Activated CD4-positive, CD25-positive, alpha-beta regulatory T cell treated with anti-CD3 and anti-CD28 coated beads, Interleukin-2, amount 50 U/mL, for 72 hours (primary cell): ENCODE results near the gene RBMS3.
"Not testable (repeated sequence)": the region's sequence is repeated elsewhere in the genome, so short reads cannot be mapped to it uniquely, and the experiment has no call there.

Source experiments
- DNase-seq: peaks from one replicate; pipeline ENCODE4 v3.0.0; 2021

The RBMS3 gene

GRCh38 chr3:29493109-29493508 is 212.2 kb downstream of the RBMS3 start:
- no peak for DNase-seq

DNA sequence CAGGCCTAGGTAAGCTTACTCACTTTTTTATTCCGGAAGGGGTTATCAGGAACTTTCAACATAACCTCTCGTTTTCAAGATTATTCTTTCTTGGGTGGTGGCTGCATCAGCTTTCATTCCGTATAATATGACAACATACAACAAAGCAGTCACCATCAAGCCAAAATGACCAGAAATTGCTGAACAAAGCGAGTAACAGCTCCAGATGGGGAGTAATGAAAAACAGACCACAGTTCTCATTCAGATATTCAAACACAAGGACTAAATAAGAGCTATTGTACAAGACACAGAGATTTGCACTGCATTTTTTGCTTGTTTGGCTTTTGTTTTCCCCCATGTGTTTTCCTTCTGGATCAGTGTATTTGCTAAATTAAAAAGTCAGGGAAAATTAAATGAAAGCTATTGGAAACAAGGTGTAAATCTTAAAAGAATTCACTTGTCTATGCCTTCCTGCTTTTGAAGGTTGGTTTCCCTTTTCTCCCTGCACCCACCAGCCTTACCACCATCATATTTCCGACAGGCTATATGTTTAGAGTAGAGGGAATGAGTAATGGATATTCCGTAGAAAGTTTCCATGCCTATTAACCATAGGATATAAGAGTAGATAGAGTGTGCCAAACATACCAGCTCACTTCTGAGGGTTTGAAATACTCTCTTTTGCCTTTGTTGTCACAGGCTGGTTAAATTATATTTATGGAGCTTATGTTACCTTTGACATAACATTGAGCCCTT is 213.6 kb downstream of the RBMS3 start:
- no peak for DNase-seq

GRCh38 chr3:29497282-29497681 is 216.4 kb downstream of the RBMS3 start:
- no peak for DNase-seq

DNA sequence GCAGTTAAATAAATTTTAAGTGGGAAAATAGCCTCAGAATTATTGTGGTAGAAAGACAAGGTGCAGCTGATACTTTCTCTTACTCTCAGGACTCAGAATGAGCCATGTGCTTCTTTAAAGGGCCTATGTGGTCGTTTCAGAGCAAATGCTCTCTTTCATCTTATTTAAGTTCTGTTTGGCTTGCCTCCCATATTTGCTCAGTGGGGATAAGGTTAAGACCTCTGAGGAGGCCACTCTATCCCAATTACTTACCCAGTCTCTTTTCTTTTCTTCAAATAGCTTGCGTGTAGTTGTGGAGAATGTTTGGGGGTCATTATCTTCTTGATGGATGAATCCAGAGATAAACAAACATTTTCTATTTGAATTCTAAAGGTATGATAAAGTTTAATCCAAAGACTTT is 221.9 kb downstream of the RBMS3 start:
- DNase-seq = no peak

DNA sequence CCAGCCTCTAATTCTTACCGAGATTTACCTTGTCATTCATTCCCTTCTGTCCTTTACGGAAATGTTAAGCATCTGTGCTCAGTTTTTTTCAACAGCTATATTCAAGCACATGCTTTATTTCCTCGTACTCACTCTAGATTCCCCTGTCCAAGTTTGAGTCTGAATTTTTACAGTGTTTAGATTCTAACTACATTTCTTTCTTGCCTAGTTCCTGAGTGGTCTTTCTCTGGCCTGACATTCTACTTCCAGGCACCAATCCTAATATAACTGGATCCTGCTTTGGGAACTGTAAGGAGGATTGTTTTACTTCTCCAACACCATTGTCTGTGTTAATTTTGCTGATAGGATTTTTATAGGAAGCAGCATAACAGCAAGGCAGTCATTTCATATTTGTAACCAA is 222.4 kb downstream of the RBMS3 start:
- DNase-seq = no peak

DNA sequence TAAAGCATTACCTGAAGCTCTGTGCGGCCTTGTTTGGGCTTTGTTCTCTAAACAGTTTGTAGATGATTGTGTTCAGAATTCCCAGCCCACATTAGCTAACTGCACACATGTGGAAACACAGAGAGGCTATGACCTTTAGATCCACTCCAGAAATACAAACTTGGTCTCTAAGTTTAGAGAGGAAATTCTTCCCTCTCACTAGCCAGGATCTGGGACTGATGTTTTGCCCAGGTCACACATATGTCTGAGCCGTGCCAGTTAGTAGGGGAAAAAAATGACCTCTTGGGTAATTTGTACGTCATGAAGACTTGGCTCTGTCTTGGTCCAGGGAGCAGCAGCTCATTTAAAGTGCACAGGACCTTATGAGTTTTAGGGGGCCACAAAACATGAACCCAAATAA is 223.1 kb downstream of the RBMS3 start:
- no peak for DNase-seq

- DNase-seq = no peak
These were observed 225.6 kb downstream of the RBMS3 start for GRCh38 chr3:29506502-29506901.

DNA sequence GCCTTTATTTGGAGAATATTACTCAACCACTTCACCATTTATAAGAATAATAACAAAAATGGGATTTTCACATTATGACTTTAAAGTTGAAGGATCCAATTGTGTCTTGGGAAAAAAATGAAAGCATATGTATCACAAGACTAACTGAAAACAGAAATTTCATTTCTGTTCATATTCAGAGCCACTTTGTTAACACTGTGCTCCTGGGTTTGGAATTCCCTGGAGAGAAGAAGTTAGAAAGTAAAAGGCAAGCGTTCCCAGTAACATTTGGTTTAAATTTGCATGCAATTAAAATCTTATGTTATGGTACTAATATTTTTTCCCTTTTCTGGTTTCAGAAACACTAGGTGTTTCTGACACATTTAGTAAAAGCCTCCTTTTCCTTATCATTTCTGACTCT is 230.8 kb downstream of the RBMS3 start:
- no peak for DNase-seq

- no peak for DNase-seq
These were observed 231.8 kb downstream of the RBMS3 start for GRCh38 chr3:29512641-29513040.

DNA sequence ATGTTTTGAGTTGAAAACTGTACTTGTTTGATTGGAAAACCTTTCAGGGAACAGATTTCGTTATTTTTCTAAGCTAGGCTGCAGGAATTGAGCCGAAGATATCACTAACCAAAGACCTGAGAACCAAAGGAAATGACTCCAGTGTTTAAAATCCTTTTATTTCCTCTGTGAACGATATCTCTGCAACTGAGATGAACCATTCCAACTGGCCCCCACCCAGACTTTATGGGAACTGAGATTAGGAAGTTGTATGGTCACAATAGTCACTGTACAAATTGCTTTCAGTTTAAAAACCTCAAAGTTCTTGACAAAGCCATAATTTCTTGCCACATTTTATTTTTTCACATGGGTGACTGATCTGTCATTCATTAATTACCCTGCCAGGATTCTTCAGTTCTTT is 232.4 kb downstream of the RBMS3 start:
- DNase-seq = no peak

- no peak for DNase-seq
These were observed 233.3 kb downstream of the RBMS3 start for GRCh38 chr3:29514170-29514569.

DNA sequence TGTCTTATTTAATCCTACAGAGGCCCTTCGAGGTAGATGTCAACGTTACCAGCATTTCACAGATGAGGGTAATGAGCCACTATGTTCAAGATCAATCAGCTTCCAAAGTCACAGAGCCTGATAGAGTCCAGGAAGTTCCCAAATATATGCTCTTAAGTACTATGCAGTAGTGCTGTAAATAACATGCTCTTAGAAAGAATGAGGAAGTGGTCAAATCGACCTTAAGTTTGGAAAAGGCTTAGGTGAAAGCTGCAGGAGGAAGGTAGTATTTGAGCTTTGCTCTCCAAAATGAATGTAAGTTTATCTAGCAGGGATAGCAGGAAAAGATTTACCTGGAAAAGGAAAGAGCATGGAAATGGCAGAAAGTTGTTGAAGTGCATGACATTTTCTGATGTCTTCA is 234.0 kb downstream of the RBMS3 start:
- DNase-seq = no peak

DNA sequence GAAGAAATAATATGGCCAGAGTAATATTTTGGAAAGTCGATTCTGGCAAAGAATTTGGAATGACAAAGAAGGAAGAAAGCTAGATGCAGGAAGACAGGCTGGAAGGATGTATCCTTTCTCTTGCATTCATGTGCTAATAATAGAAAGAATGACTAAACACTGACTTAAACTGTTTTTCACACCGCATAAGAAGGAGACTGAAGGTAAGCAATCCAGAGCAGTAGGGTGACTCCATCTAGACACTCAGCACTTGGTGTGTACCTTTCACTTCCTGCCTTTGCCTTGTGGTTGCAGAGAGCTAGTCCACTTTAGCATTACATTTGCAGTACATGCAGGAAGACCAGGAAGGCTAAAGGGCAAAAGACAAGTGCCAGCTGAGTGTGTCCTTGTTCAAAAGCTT is 234.6 kb downstream of the RBMS3 start:
- DNase-seq = no peak

- DNase-seq = no peak
These were observed 235.3 kb downstream of the RBMS3 start for GRCh38 chr3:29516164-29516563.

DNA sequence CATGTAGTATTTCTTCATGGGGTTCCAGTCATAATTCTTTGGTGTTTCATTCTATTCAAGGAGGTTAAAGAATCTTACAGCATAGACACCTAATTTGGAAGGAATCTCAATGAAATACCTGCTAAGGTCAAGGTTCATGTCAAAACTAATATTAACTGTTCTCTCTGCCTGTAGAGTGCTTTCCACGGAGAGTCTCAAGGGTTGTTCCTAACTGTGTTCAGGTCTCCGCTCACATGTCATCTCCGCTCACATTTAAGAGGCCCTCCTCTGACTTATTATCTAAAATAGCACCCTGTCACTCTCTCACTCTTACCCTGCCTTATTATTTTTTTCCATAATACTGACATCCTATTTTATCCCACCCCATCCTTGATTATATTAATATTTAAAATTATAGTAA is 239.9 kb downstream of the RBMS3 start:
- no peak for DNase-seq

- DNase-seq = no peak
These were observed 240.4 kb downstream of the RBMS3 start for GRCh38 chr3:29521293-29521692.

DNA sequence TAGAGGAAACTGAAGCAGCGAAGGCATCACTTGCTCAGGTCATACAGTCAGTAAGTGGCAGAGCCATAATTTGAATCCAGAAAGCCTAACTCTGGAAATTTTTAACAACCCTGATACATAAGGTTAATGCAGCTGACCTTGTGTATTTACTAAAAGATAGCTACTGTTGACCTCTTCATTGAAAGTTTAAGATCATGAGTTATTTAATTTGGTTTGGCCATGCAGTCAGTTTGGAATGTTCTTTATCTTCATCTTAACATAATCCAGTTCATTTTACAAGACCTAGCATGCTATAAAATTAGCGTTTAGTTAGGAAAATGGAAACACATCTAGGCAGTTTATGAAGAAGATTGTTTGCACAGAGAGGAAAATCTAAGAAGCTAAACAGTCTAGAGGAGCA is 240.9 kb downstream of the RBMS3 start:
- no peak for DNase-seq

GRCh38 chr3:29524433-29524832 is 243.6 kb downstream of the RBMS3 start:
- not testable (repeated sequence) for DNase-seq

DNA sequence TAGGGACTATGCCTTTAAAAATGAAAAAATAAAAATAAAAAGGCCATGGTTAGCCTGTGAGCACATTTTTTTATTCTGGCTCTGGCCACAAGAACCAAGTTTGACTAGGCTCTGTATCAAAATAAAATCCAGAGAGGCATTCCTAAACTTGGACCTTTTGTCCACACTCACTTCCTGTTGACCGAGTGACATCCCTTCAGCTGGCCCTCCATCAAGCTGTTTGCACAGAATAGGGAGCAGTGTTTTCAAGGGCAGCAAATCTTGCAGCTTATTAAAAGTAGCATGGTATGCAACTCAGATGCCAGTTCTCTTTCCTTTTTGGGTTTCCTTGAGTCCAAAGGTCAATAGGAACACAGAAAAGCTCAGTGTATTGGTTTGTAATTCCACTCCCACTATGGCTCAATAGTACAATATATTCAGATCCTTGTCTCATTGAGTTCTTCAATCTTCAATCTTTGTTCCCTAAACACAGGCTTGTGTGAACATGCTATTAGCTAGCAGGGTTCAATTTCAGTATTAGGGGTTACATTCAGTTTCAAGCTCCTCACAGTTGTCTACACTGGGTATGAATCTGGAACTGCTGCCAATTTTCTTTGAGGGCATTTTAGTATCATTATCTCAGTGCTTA is 244.5 kb downstream of the RBMS3 start:
- no peak for DNase-seq

DNA sequence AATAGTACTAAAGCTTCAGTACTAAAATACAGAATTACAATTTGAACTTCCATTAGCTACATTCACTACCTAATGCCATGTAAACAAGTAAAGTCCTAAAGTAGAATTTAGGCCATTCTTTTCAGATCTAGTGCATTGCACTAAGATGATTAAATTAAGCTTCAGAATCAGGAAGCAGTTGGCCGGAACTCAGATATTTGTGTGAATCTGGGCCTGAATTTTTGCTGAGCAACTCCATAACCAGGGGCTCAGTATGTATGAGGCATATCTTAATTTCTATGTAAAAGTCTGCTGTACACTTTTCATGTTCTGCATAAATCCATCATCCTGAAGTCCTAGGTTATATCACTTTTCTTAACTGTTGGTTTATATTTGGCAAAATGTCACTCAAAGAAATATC is 246.4 kb downstream of the RBMS3 start:
- no peak for DNase-seq

DNA sequence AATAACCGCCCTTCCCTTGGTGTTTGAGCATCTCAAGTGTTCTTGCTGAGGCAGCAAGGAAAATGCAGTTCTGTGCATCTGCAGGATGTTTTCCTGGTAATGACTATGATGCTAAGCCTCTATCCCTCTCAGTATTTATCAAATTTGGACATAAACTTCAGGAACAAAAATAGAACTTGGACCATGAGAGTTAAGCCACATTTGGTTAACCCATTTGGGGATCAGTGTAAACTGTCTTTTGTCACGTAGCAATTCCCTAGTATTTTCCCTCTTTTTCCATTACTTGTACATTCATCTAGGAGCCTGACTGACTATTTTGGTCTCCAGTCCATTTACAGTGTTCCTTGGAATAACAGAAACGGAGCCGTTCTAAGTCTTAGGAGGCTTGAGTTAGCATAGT is 250.8 kb downstream of the RBMS3 start:
- DNase-seq = no peak

DNA sequence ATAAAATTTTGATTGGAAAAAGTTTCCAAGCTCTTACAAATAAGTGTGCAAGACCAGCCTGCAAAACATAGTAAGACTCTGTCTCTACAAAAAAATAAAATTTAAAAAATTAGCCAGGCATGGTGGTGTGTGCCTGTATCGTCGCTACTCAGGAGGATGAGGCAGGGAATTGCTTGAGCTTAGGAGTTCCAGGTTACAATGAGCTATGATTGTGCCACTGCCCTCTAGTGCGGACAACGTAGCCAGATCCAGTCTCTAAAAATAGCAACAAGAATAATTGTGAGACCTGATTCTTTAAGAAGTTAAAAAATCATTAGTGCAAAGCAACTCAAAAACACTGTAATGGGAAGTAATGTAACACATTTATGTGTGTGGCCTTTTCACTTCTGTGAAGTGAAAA is 251.6 kb downstream of the RBMS3 start:
- DNase-seq = no peak

DNA sequence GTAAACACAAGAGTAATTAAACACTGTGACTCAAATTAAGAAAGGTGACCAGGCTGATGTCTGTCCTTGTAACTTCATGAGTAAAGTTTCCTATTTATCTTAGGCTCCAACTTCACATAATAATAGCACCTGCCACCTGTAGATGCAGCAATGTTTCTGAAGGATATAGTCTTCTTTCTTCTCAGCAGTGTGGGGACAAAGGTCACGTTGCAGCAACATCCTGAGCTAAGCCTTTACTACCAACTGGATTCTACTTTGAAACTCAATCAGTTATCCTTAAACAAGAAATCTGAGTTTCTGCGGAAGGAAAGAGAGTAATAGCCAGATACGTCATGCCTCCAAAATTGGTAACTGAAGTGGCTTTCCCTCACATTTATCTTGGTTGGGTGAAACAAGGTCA is 253.1 kb downstream of the RBMS3 start:
- no peak for DNase-seq

GRCh38 chr3:29536016-29536758 is 255.3 kb downstream of the RBMS3 start:
- no peak for DNase-seq
